Measurements from ENCODE around the gene MACO1.

DNA sequence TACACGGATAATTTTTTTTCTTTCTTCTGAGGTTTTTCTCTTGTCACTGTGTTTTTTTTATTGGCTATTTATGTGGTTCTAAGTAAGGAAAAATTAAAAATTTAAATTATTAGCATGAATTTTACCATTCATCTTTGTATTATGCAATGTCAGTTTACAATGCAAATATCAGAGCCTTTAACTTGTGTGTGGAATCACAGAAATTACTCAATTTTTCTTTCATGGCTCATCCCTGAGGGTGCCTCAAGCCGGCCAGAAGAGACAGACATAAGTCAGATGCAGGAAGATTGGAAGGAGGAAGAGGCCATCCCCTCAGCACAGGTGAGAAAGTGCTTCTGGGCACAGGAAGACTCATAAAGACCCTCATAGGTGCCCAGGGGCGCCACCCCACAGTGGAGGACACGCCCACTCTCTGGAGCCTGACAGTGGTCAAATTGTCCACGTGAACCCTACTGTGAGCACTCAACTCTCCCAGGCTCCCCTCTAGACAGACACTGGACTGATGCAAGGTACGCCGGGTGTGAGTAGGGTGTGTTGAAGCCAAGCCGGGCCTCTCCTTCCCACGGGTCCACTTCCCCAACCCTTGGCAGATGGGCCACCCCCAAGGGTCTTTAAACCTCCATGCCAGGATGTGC is 103.2 kb downstream of the MACO1 start:
- no peak for TF ChIP-seq TAF1 (IDR thresholded peaks at IDR 0.05; ENCODE audit: low read depth, low read length)
- TF ChIP-seq, protein P1, sequence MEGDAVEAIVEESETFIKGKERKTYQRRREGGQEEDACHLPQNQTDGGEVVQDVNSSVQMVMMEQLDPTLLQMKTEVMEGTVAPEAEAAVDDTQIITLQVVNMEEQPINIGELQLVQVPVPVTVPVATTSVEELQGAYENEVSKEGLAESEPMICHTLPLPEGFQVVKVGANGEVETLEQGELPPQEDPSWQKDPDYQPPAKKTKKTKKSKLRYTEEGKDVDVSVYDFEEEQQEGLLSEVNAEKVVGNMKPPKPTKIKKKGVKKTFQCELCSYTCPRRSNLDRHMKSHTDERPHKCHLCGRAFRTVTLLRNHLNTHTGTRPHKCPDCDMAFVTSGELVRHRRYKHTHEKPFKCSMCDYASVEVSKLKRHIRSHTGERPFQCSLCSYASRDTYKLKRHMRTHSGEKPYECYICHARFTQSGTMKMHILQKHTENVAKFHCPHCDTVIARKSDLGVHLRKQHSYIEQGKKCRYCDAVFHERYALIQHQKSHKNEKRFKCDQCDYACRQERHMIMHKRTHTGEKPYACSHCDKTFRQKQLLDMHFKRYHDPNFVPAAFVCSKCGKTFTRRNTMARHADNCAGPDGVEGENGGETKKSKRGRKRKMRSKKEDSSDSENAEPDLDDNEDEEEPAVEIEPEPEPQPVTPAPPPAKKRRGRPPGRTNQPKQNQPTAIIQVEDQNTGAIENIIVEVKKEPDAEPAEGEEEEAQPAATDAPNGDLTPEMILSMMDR (IDR thresholded peaks at IDR 0.05; ENCODE audit: control extremely low read depth in 1 of 3, insufficient read depth in 1 of 3, low read depth in 1 of 3, low read length in 3 of 3) = no peak
- no peak for TF ChIP-seq YY1 (IDR thresholded peaks at IDR 0.05; ENCODE audit: low read depth, low read length)
- TF ChIP-seq, protein P2, sequence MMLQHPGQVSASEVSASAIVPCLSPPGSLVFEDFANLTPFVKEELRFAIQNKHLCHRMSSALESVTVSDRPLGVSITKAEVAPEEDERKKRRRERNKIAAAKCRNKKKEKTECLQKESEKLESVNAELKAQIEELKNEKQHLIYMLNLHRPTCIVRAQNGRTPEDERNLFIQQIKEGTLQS (IDR thresholded peaks at IDR 0.05; ENCODE audit: insufficient read depth, low read depth, low read length) = no peak
- TF ChIP-seq MAFK (IDR thresholded peaks at IDR 0.05; ENCODE audit: low read depth, low read length) = no peak
